ENCODE results near the gene GRIN3A. TPM values are rescaled to one million over a fixed set of nuclear protein-coding genes. Genes with fewer than 3 reads are reported as not detected.

GRIN3A gene
- total and polyA plus RNA-seq, 9 of the 15 experiments (the other 6 are each of a cell fraction or from before 2014, with no cell fraction given): 0.01 to 0.03 TPM; not detected in 7

DNA sequence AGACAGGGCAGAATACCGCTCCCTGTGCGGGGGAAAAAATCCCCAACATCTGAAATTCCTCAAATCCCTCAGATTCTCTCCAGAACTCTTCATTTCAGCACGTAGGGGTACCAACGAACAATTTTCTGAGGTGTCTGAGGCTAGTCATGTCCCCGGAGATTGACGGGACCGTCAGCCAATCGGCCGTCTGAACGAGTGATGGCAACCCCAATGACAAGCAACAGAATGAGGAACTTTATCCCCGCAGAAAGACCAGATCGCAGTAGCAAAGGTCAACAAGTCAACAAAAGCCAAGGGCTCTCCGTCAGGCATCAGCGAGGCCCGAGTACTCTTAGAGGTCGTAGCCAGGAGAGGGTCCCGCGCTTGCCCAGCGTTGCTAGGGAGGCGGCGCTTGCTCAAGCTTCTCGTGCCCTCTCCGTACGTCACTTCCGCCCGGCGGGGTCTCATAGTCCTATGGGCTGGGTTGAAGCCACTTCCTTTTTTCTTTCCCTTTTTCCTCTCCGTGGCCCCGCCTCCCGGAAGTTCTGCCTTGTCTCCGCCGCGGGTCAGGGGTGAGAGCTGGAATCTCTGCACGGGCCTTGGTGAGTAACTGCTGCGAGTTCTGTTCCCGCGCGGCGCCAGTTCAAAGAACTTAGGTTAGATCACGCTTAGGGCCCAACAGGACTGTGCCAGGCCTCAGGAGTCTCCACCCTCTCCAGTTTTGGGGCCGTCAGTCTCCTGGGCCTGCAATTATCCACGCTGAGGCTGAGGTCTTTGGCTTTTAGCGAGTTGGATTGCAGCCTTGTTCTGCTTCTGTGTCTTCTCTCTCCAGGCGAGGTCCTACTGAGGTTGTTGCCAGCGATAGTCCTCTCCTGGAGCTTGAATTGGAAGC, 204.9 kb downstream of the GRIN3A start, which contains the start of gene RNF20 (continued):
- TF ChIP-seq, protein P1, sequence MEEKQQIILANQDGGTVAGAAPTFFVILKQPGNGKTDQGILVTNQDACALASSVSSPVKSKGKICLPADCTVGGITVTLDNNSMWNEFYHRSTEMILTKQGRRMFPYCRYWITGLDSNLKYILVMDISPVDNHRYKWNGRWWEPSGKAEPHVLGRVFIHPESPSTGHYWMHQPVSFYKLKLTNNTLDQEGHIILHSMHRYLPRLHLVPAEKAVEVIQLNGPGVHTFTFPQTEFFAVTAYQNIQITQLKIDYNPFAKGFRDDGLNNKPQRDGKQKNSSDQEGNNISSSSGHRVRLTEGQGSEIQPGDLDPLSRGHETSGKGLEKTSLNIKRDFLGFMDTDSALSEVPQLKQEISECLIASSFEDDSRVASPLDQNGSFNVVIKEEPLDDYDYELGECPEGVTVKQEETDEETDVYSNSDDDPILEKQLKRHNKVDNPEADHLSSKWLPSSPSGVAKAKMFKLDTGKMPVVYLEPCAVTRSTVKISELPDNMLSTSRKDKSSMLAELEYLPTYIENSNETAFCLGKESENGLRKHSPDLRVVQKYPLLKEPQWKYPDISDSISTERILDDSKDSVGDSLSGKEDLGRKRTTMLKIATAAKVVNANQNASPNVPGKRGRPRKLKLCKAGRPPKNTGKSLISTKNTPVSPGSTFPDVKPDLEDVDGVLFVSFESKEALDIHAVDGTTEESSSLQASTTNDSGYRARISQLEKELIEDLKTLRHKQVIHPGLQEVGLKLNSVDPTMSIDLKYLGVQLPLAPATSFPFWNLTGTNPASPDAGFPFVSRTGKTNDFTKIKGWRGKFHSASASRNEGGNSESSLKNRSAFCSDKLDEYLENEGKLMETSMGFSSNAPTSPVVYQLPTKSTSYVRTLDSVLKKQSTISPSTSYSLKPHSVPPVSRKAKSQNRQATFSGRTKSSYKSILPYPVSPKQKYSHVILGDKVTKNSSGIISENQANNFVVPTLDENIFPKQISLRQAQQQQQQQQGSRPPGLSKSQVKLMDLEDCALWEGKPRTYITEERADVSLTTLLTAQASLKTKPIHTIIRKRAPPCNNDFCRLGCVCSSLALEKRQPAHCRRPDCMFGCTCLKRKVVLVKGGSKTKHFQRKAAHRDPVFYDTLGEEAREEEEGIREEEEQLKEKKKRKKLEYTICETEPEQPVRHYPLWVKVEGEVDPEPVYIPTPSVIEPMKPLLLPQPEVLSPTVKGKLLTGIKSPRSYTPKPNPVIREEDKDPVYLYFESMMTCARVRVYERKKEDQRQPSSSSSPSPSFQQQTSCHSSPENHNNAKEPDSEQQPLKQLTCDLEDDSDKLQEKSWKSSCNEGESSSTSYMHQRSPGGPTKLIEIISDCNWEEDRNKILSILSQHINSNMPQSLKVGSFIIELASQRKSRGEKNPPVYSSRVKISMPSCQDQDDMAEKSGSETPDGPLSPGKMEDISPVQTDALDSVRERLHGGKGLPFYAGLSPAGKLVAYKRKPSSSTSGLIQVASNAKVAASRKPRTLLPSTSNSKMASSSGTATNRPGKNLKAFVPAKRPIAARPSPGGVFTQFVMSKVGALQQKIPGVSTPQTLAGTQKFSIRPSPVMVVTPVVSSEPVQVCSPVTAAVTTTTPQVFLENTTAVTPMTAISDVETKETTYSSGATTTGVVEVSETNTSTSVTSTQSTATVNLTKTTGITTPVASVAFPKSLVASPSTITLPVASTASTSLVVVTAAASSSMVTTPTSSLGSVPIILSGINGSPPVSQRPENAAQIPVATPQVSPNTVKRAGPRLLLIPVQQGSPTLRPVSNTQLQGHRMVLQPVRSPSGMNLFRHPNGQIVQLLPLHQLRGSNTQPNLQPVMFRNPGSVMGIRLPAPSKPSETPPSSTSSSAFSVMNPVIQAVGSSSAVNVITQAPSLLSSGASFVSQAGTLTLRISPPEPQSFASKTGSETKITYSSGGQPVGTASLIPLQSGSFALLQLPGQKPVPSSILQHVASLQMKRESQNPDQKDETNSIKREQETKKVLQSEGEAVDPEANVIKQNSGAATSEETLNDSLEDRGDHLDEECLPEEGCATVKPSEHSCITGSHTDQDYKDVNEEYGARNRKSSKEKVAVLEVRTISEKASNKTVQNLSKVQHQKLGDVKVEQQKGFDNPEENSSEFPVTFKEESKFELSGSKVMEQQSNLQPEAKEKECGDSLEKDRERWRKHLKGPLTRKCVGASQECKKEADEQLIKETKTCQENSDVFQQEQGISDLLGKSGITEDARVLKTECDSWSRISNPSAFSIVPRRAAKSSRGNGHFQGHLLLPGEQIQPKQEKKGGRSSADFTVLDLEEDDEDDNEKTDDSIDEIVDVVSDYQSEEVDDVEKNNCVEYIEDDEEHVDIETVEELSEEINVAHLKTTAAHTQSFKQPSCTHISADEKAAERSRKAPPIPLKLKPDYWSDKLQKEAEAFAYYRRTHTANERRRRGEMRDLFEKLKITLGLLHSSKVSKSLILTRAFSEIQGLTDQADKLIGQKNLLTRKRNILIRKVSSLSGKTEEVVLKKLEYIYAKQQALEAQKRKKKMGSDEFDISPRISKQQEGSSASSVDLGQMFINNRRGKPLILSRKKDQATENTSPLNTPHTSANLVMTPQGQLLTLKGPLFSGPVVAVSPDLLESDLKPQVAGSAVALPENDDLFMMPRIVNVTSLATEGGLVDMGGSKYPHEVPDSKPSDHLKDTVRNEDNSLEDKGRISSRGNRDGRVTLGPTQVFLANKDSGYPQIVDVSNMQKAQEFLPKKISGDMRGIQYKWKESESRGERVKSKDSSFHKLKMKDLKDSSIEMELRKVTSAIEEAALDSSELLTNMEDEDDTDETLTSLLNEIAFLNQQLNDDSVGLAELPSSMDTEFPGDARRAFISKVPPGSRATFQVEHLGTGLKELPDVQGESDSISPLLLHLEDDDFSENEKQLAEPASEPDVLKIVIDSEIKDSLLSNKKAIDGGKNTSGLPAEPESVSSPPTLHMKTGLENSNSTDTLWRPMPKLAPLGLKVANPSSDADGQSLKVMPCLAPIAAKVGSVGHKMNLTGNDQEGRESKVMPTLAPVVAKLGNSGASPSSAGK (IDR thresholded peaks at IDR 0.05): no peak
- no peak for TF ChIP-seq SETDB1 (IDR thresholded peaks at IDR 0.05; ENCODE audit: low read length)
- TF ChIP-seq, protein P2, sequence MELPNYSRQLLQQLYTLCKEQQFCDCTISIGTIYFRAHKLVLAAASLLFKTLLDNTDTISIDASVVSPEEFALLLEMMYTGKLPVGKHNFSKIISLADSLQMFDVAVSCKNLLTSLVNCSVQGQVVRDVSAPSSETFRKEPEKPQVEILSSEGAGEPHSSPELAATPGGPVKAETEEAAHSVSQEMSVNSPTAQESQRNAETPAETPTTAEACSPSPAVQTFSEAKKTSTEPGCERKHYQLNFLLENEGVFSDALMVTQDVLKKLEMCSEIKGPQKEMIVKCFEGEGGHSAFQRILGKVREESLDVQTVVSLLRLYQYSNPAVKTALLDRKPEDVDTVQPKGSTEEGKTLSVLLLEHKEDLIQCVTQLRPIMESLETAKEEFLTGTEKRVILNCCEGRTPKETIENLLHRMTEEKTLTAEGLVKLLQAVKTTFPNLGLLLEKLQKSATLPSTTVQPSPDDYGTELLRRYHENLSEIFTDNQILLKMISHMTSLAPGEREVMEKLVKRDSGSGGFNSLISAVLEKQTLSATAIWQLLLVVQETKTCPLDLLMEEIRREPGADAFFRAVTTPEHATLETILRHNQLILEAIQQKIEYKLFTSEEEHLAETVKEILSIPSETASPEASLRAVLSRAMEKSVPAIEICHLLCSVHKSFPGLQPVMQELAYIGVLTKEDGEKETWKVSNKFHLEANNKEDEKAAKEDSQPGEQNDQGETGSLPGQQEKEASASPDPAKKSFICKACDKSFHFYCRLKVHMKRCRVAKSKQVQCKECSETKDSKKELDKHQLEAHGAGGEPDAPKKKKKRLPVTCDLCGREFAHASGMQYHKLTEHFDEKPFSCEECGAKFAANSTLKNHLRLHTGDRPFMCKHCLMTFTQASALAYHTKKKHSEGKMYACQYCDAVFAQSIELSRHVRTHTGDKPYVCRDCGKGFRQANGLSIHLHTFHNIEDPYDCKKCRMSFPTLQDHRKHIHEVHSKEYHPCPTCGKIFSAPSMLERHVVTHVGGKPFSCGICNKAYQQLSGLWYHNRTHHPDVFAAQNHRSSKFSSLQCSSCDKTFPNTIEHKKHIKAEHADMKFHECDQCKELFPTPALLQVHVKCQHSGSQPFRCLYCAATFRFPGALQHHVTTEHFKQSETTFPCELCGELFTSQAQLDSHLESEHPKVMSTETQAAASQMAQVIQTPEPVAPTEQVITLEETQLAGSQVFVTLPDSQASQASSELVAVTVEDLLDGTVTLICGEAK (IDR thresholded peaks at IDR 0.05): peak; percentile 98
- TF ChIP-seq, protein P2 (CRISPR knock-in tag; IDR thresholded peaks at IDR 0.05): no peak
- TF ChIP-seq, protein P3, sequence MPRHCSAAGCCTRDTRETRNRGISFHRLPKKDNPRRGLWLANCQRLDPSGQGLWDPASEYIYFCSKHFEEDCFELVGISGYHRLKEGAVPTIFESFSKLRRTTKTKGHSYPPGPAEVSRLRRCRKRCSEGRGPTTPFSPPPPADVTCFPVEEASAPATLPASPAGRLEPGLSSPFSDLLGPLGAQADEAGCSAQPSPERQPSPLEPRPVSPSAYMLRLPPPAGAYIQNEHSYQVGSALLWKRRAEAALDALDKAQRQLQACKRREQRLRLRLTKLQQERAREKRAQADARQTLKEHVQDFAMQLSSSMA (CRISPR knock-in tag; IDR thresholded peaks at IDR 0.05): no peak
